C1 segment of cervical spinal cord (tissue), 14 donors: Measurements from ENCODE around the gene MPZ.
"Not testable (repeated sequence)": the region's sequence is repeated elsewhere in the genome, so short reads cannot be mapped to it uniquely, and the experiment has no call there.

Source experiments
- DNase-seq, 14 donors: peaks; one replicate each; lab custom pipeline; 2025; lab: John Stamatoyannopoulos, UW

Gene MPZ

GRCh38 chr1:161255955-161256520, 53.7 kb downstream of the MPZ start:
- not testable (repeated sequence) for DNase-seq

- DNase-seq = not testable (repeated sequence)
These were observed 54.5 kb downstream of the MPZ start for GRCh38 chr1:161255302-161255701.
